ENCODE results near the gene NKX6-2. TPM values are rescaled to one million over a fixed set of nuclear protein-coding genes. Genes with fewer than 3 reads are reported as not detected.
A peak's percentile ranks its signal among the peaks of the same experiment; 100 is the strongest.

NKX6-2 gene
- total RNA-seq, 4 donors from 2014 or later: not detected

DNA sequence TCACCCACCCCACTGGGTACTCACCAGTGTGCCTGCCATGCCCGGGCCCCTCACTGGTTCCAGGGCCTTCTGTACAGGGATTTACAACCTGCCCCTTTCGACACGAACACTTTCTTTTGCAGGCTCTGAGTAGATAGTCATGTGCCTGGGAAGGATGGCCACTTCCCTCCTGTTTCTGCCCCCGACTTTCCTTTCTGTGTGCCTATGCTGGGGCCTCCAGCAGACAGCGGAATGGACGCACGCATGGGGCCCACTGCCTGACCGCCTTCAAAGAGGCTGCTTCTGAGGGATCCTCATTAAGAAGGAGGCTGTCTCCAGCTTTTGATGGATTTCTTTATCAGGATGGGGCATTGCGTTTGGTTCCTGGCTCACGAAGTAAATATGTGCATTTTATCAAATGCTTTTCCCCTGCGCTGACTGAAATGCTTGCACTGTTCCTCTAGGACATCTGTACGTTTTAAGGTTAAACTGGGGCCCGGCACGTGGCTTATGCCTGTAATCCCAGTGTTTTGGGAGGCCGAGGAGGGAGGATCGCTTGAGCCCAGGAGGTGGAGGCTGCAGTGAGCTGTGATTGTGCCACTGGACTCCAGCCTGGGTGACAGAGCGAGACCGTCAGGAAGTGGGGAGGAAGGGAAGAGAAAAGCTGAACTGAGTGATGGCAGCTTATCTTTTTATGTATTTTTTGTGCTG lies 29.4 kb upstream of the NKX6-2 start:
- H3K4me3 ChIP-seq: no peak overlapping the region
- peaks cover 70% of the 10 kb centered on the region for H3K27me3 ChIP-seq
- H3K9me3 ChIP-seq: no peaks in the 10 kb centered on the region
- no peaks in the 10 kb centered on the region for H3K36me3 ChIP-seq
- H3K4me1 ChIP-seq: no peaks in the 10 kb centered on the region
- no peak overlapping the region for H3K27ac ChIP-seq
- DNase-seq (ENCODE audit: low spot score in 2 of 2): peak in 1 of 2 donors; percentile 21
- TF ChIP-seq POLR2A (IDR thresholded peaks at IDR 0.05) (no peak), EP300 (IDR thresholded peaks at IDR 0.05) (no peak), POLR2AphosphoS5 (IDR thresholded peaks at IDR 0.05) (no peak)
- TF ChIP-seq, protein P1, sequence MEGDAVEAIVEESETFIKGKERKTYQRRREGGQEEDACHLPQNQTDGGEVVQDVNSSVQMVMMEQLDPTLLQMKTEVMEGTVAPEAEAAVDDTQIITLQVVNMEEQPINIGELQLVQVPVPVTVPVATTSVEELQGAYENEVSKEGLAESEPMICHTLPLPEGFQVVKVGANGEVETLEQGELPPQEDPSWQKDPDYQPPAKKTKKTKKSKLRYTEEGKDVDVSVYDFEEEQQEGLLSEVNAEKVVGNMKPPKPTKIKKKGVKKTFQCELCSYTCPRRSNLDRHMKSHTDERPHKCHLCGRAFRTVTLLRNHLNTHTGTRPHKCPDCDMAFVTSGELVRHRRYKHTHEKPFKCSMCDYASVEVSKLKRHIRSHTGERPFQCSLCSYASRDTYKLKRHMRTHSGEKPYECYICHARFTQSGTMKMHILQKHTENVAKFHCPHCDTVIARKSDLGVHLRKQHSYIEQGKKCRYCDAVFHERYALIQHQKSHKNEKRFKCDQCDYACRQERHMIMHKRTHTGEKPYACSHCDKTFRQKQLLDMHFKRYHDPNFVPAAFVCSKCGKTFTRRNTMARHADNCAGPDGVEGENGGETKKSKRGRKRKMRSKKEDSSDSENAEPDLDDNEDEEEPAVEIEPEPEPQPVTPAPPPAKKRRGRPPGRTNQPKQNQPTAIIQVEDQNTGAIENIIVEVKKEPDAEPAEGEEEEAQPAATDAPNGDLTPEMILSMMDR (IDR thresholded peaks at IDR 0.05): no peak
- WGBS: 81% methylated on average over 18 of the region's 18 CpGs

GRCh38 chr10:132814469-132814856 lies 28.5 kb upstream of the NKX6-2 start:
- H3K27me3 ChIP-seq: peaks cover 75% of the 10 kb centered on the region
- no peaks in the 10 kb centered on the region for H3K4me1 ChIP-seq
- H3K4me3 ChIP-seq: no peak overlapping the region

GRCh38 chr10:132813560-132814468 lies 27.9 kb upstream of the NKX6-2 start:
- H3K4me3 ChIP-seq: no peak overlapping the region
- H3K9me3 ChIP-seq: no peaks in the 10 kb centered on the region
- 66% methylated on average over 13 of the region's 28 CpGs for WGBS
- DNase-seq (ENCODE audit: low spot score in 2 of 2): peak in 1 of 2 donors; percentile 33
- peaks cover 80% of the 10 kb centered on the region for H3K27me3 ChIP-seq
- no peaks in the 10 kb centered on the region for H3K36me3 ChIP-seq
- TF ChIP-seq POLR2AphosphoS5 (IDR thresholded peaks at IDR 0.05) (no peak), EP300 (IDR thresholded peaks at IDR 0.05) (no peak), POLR2A (IDR thresholded peaks at IDR 0.05) (no peak)
- TF ChIP-seq, protein P1 (IDR thresholded peaks at IDR 0.05): no peak
- H3K27ac ChIP-seq: no peak overlapping the region
- no peaks in the 10 kb centered on the region for H3K4me1 ChIP-seq

More at GRCh38 chr10:132814469-132814856, 28.5 kb upstream of the NKX6-2 start:
- no peak overlapping the region for H3K27ac ChIP-seq
- no peaks in the 10 kb centered on the region for H3K9me3 ChIP-seq
- 71% methylated on average over 15 of the region's 16 CpGs for WGBS
- TF ChIP-seq POLR2AphosphoS5 (IDR thresholded peaks at IDR 0.05): no peak
- TF ChIP-seq, protein P1 (IDR thresholded peaks at IDR 0.05): no peak
- peak; percentile 26 to 67 for DNase-seq (ENCODE audit: low spot score in 2 of 2)
- no peaks in the 10 kb centered on the region for H3K36me3 ChIP-seq

DNA sequence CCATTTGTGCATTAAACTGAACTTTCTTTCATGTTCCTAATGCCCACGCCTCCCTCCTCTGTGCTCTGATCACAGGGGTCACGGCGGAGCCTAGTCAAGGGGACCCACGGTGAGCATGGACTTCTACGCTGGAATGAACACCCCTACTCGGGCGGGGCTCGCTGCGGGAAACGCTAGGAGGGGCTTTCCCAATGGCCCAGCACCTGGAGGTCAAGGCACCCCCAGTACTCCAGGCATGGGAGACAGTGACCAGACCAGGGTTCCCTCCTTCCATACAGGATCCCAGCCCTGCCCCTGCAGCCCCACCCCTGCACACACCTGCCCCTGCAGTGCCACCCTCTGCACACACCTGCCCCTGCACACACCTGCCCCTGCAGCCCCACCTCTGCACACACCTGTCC lies 27.1 kb upstream of the NKX6-2 start:
- 82% methylated on average over 5 of the region's 10 CpGs for WGBS
- peaks cover 81% of the 10 kb centered on the region for H3K27me3 ChIP-seq
- no peak for DNase-seq (ENCODE audit: low spot score in 2 of 2)

More for the DNA sequence above, 27.1 kb upstream of the NKX6-2 start:
- no peak overlapping the region for H3K4me3 ChIP-seq
- TF ChIP-seq POLR2A (IDR thresholded peaks at IDR 0.05): no peak
- TF ChIP-seq, protein P1 (IDR thresholded peaks at IDR 0.05): no peak
- H3K9me3 ChIP-seq: no peaks in the 10 kb centered on the region
- no peaks in the 10 kb centered on the region for H3K4me1 ChIP-seq
- no peaks in the 10 kb centered on the region for H3K36me3 ChIP-seq
- H3K27ac ChIP-seq: no peak overlapping the region

Measured in suprapubic skin (tissue), 4 donors.